Measurements from ENCODE around the gene ANKRD10.

Gene ANKRD10

GRCh38 chr13:110920038-110920437, 5.2 kb upstream of the ANKRD10 start:
- Histone ChIP-seq H3K27ac (replicated peaks) (no peak overlapping the region), H3K4me3 (replicated peaks; ENCODE audit: insufficient read depth, low read length) (no peak overlapping the region), H3K27me3 (ENCODE audit: insufficient read depth, poor library complexity, severe bottlenecking) (peaks cover 19% of the 10 kb centered on the region)
- TF ChIP-seq POLR2AphosphoS5 (IDR thresholded peaks at IDR 0.05; ENCODE audit: low read depth) (no peak), GABPA (IDR thresholded peaks at IDR 0.05; ENCODE audit: low read depth) (no peak)
- DNase-seq (ENCODE audit: low read depth in 1 of 2, low spot score in 1 of 2), result no peak

GRCh38 chr13:110916301-110917142, 1.7 kb upstream of the ANKRD10 start:
- Histone ChIP-seq H3K27ac (replicated peaks) (peak overlapping the region; percentile 94), H3K27me3 (ENCODE audit: insufficient read depth, poor library complexity, severe bottlenecking) (peaks cover 3% of the 10 kb centered on the region), H3K4me3 (replicated peaks; ENCODE audit: insufficient read depth, low read length) (0 out of 2 replicates have a peak overlapping the region, but pooled peaks have one; percentile 84)
- no peak for TF ChIP-seq REST (IDR thresholded peaks at IDR 0.05; ENCODE audit: insufficient replicate concordance, low read depth)
- no peak for TF ChIP-seq SPI1 (IDR thresholded peaks at IDR 0.05; ENCODE audit: borderline replicate concordance, low read depth)
- TF ChIP-seq GABPA (IDR thresholded peaks at IDR 0.05; ENCODE audit: low read depth), result no peak
- no peak for TF ChIP-seq CTCF (IDR thresholded peaks at IDR 0.05; ENCODE audit: insufficient read depth, low read length)
- no peak for TF ChIP-seq POLR2AphosphoS5 (IDR thresholded peaks at IDR 0.05; ENCODE audit: low read depth)
- peak; percentile 38 to 89 for DNase-seq (ENCODE audit: low read depth in 1 of 2, low spot score in 1 of 2)

GRCh38 chr13:110915874-110916206, 971 bp upstream of the ANKRD10 start:
- Histone ChIP-seq H3K27ac (replicated peaks) (peak overlapping the region; percentile 94), H3K4me3 (replicated peaks; ENCODE audit: insufficient read depth, low read length) (peak overlapping the region; percentile 84), H3K27me3 (ENCODE audit: insufficient read depth, poor library complexity, severe bottlenecking) (no peaks in the 10 kb centered on the region)
- DNase-seq (ENCODE audit: low read depth in 1 of 2, low spot score in 1 of 2), result no peak
- TF ChIP-seq CTCF (IDR thresholded peaks at IDR 0.05; ENCODE audit: insufficient read depth, low read length), result no peak
- TF ChIP-seq POLR2AphosphoS5 (IDR thresholded peaks at IDR 0.05; ENCODE audit: low read depth), result no peak
- TF ChIP-seq SPI1 (IDR thresholded peaks at IDR 0.05; ENCODE audit: borderline replicate concordance, low read depth), result no peak
- TF ChIP-seq REST (IDR thresholded peaks at IDR 0.05; ENCODE audit: insufficient replicate concordance, low read depth), result no peak
- no peak for TF ChIP-seq GABPA (IDR thresholded peaks at IDR 0.05; ENCODE audit: low read depth)

- Histone ChIP-seq H3K27ac (replicated peaks) (peak overlapping the region; percentile 100), H3K27me3 (ENCODE audit: insufficient read depth, poor library complexity, severe bottlenecking) (no peaks in the 10 kb centered on the region), H3K4me3 (replicated peaks; ENCODE audit: insufficient read depth, low read length) (peak overlapping the region; percentile 84)
- peak; percentile 56 for TF ChIP-seq REST (IDR thresholded peaks at IDR 0.05; ENCODE audit: insufficient replicate concordance, low read depth)
- peak; percentile 73 for TF ChIP-seq POLR2AphosphoS5 (IDR thresholded peaks at IDR 0.05; ENCODE audit: low read depth)
- TF ChIP-seq CTCF (IDR thresholded peaks at IDR 0.05; ENCODE audit: insufficient read depth, low read length), result no peak
- no peak; the same call in 1 of the 2 replicates for TF ChIP-seq GABPA (IDR thresholded peaks at IDR 0.05; ENCODE audit: low read depth)
- TF ChIP-seq SPI1 (IDR thresholded peaks at IDR 0.05; ENCODE audit: borderline replicate concordance, low read depth), result no peak
- peak; percentile 64 to 86 for DNase-seq (ENCODE audit: low read depth in 1 of 2, low spot score in 1 of 2)
Measured at GRCh38 chr13:110914331-110915056, 375 bp downstream of the ANKRD10 start.

Data from HL-60 (cell line).